Kidney (tissue), 14 donors: ENCODE measurements around the gene NDUFS8. TPM values are rescaled to one million over a fixed set of nuclear protein-coding genes. Genes with fewer than 3 reads are reported as not detected.

Experiments used
- DNase-seq, 5 donors: peaks; one replicate each; pipeline ENCODE4 v3.0.0-alpha.2; 2013 to 2020
- FAIRE-seq: peaks from 2 replicates; lab custom pipeline; 2012; peaks lifted over from hg19 to GRCh38; lab: Jason Lieb, UNC
- H3K27ac ChIP-seq, 2 donors: one replicate each; pipeline ENCODE4 v1.7.0; 2013; ENCODE audit warnings: low read depth in 2 of 2, low read length in 2 of 2, inconsistent platforms in 1 of 2
- H3K27me3 ChIP-seq: one replicate; pipeline ENCODE4 v1.7.1; 2013; ENCODE audit warnings: low read length, inconsistent platforms; ENCODE audit not compliant: control insufficient read depth, insufficient read depth
- H3K36me3 ChIP-seq, 3 donors: one replicate each; pipeline versions ENCODE4 v1.7.0 to v1.7.1; 2013; ENCODE audit warnings: low read length in 3 of 3, control low read depth in 1 of 3, inconsistent platforms in 1 of 3; ENCODE audit not compliant: insufficient read depth in 3 of 3, control insufficient read depth in 2 of 3
- H3K4me1 ChIP-seq, 3 donors: one replicate each; pipeline versions ENCODE4 v1.7.0 to v1.7.1; 2013; ENCODE audit warnings: low read length in 3 of 3, inconsistent platforms in 1 of 3, low read depth in 1 of 3; ENCODE audit not compliant: control insufficient read depth in 2 of 3, insufficient read depth in 2 of 3
- H3K4me3 ChIP-seq, 3 donors: one replicate each; pipeline versions ENCODE4 v1.7.0 to v1.8.1; 2013; ENCODE audit warnings: low read length in 3 of 3, control low read depth in 1 of 3, inconsistent platforms in 1 of 3
- H3K9ac ChIP-seq, 3 donors: one replicate each; pipeline versions ENCODE4 v1.7.0 to v1.7.1; 2013; ENCODE audit warnings: low read length in 3 of 3, control low read depth in 1 of 3, inconsistent platforms in 1 of 3
- H3K9me3 ChIP-seq, 3 donors: one replicate each; pipeline versions ENCODE4 v1.7.0 to v1.7.1; 2013; ENCODE audit warnings: low read length in 3 of 3, control low read depth in 1 of 3, inconsistent platforms in 1 of 3; ENCODE audit not compliant: control insufficient read depth in 2 of 3, insufficient read depth in 1 of 3
- intact Hi-C: fragments of 100-400 bp; cut with DNase I; formaldehyde crosslinking; loops from one replicate; pipeline ENCODE4 v1.11.1; 2022
- polyA plus RNA-seq: library from polyadenylated mRNA; stranded (reverse); fragments of 350-450 nt; fragmentation: Illumina TruSeq; extraction: RNeasy Lipid Tissue Mini Kit (QIAGEN cat#74804); gene quantifications from one replicate; pipeline ENCODE4 v1.2.3, GENCODE V29; 2014; ENCODE audit warnings: low read depth, low replicate concordance; ENCODE audit not compliant: insufficient read depth
- total RNA-seq: library from RNA; stranded (reverse); fragmentation: NEBNext Ultra II Directional; extraction: Animal tissue kit (Norgen Biotek cat#: 25700); gene quantifications from one replicate; pipeline ENCODE4 v1.2.1, GENCODE V29; 2021
- TF ChIP-seq, protein P1 (sequence below): IDR thresholded peaks from 3 replicates; pipeline ENCODE4 v1.5.1; 2012; ENCODE audit warnings: mild to moderate bottlenecking, moderate library complexity, borderline replicate concordance; ENCODE audit not compliant: insufficient read depth; ENCODE audit errors: extremely low read depth
- donor health status: control.
- donor health status: control.
- donor health status: control.
- donor health status: control.
- donor health status: control.
- donor health status: DM: yes; HTN: yes; CAD: no.
- donor health status: Normal renal cell carcinoma (clear cell type).

Gene NDUFS8
- total and polyA plus RNA-seq, 2 donors from 2014 or later, result 144 to 472 TPM

GRCh38 chr11:68007498-68008380, 22.7 kb upstream of the NDUFS8 start:
- intact Hi-C loops, result no loop called here
- Histone ChIP-seq H3K9me3 (no peaks in the 10 kb centered on the region), H3K36me3 (no peaks in the 10 kb centered on the region), H3K4me3 (no peak overlapping the region), H3K4me1 (peaks cover 0 to 27% (median 18%) of the 10 kb centered on the region in 3 donors), H3K9ac (no peak overlapping the region), H3K27me3 (no peaks in the 10 kb centered on the region), H3K27ac (no peak overlapping the region)
- TF ChIP-seq, protein P1, sequence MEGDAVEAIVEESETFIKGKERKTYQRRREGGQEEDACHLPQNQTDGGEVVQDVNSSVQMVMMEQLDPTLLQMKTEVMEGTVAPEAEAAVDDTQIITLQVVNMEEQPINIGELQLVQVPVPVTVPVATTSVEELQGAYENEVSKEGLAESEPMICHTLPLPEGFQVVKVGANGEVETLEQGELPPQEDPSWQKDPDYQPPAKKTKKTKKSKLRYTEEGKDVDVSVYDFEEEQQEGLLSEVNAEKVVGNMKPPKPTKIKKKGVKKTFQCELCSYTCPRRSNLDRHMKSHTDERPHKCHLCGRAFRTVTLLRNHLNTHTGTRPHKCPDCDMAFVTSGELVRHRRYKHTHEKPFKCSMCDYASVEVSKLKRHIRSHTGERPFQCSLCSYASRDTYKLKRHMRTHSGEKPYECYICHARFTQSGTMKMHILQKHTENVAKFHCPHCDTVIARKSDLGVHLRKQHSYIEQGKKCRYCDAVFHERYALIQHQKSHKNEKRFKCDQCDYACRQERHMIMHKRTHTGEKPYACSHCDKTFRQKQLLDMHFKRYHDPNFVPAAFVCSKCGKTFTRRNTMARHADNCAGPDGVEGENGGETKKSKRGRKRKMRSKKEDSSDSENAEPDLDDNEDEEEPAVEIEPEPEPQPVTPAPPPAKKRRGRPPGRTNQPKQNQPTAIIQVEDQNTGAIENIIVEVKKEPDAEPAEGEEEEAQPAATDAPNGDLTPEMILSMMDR, result no peak
- DNase-seq, result peak in 2 of 5 donors; percentile 33 to 75
- FAIRE-seq, result no peak

DNA sequence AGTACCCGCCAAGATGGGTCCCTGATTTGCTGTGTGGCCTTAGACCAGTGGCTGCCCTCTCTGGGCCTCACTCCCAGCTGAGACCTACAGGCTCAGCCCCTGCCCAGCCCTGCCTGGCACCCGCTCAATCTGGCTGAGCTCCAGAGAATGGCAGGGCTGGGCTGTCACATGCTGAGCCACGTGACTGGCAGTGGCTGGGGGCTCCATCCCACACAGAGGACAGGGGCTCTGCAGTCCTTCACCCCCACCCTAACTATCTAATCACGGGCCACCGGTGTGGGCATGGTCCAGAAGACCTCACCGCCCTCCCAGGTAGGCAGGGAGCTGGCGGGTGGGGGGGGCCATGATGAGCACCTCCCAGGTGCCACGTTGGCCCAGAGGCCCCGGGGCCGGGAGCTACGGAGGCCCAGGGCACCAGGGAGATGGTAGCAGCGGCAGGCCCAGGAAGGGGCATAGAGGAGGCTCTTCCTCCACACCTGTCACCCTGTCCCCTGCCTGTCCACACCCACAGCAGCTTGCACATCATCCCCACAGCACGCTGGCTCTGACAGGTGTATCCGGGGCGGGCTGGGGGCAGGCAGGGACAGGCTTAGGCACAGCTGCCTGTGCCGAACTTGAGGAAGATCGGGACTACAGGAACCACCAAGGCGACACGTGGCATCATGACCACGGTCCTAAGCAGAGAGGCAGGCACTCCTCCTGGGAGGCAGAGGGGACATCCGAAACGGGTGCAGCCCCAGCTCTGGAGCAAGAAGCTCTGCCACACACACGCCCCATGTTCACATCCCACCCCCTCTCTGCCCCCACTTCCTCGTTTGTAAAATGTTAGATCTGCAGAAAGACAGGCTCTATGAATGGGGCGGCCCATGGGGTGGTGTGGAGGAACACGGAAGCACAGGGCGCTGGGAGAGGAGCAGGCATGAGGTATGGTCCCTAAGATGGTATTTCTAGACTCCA, 21.8 kb upstream of the NDUFS8 start:
- peak overlapping the region in 1 of 3 donors; percentile 15 for H3K4me3 ChIP-seq
- FAIRE-seq (no peak), DNase-seq (peak in 1 of 5 donors; percentile 82)
- H3K9ac ChIP-seq, result peak overlapping the region in 1 of 3 donors; percentile 26
- H3K4me1 ChIP-seq, result peaks cover 0 to 34% (median 18%) of the 10 kb centered on the region in 3 donors
- H3K36me3 ChIP-seq, result no peaks in the 10 kb centered on the region
- TF ChIP-seq, protein P1, result no peak
- intact Hi-C loops, result no loop called here
- H3K27ac ChIP-seq, result peak overlapping the region in 1 of 2 donors; percentile 34
- no peaks in the 10 kb centered on the region for H3K9me3 ChIP-seq
- no peaks in the 10 kb centered on the region for H3K27me3 ChIP-seq

DNA sequence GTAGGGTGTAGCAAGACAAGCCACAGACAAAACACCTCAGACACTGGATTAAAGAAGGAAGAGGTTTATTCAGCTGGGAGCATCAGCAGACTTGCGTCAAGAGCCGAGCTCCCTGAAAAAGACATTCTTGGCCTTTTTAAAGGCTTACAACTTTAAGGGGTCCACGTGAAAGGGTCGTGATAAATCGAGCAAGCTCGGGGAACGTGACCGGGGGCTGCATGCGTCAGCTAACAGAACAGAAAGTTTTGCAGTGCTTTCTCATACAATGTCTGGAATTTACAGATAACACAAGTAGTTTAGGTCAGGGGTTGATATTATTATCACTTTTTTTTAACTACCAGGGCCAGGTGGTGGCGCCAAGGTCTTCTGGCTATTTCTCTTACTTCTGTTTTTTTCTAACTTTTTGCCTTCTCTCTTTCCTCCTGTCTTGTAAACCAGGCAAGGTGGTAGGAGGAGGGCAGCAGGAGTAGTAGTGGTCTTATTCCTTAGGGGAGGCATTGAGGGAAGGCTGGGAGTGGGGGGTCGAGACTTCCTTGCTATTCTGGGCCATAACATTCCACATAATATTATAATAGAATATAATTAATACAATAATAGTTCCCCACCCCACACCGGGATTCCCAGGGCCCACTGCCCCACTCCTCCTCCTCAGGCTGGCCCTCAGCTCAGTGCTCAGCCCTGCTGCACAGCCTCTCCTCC, 20.9 kb upstream of the NDUFS8 start:
- H3K4me3 ChIP-seq, result peak overlapping the region in 1 of 3 donors; percentile 49
- H3K27me3 ChIP-seq, result no peaks in the 10 kb centered on the region
- no peaks in the 10 kb centered on the region for H3K36me3 ChIP-seq
- H3K9me3 ChIP-seq, result no peaks in the 10 kb centered on the region
- H3K4me1 ChIP-seq, result peaks cover 0 to 37% (median 18%) of the 10 kb centered on the region in 3 donors
- no peak for FAIRE-seq
- intact Hi-C loops, result no loop called here
- peak overlapping the region in 1 of 3 donors; percentile 26 for H3K9ac ChIP-seq
- H3K27ac ChIP-seq, result peak overlapping the region; percentile 92 to 95
- peak in 1 of 5 donors; percentile 56 for DNase-seq
- TF ChIP-seq, protein P1, result peak; percentile 10
